LNCAP (cell line): ENCODE measurements around the gene PAX8.

Experiments used
- TF ChIP-seq, protein P1 (sequence below): fragments of 450-650 bp; IDR thresholded peaks from 2 replicates; pipeline ENCODE4 v1.5.1; 2017; ENCODE audit warnings: mild to moderate bottlenecking

The PAX8 gene

DNA sequence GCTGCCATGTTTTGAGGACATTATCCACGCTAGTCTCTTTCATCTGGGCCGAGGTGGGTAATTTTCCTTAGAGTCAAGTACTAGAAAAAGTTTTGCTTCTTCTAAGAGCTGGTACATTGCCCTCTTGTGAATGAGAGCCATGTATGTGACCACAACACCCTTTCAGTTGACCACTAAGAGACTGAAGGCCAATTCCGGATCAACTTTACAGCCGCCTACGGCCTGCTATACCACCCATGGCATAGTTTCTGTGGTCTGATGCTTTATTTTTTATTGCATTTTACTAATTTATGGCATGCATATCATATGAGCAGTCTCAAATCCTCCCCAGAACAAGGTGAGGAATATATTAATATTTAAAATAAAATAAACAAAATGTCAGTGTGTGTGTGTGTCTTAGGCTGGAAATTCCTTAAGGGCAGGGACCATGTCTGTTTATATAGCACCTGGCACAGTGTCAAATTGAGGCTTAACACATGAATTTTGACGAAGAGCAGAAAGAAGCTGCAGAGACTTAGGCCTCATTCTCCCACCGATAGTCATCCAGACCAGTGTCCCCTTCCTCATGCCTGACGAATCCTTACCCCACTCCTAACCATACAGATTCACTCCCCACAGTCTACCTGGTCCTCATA lies 69.6 kb downstream of the PAX8 start:
- TF ChIP-seq, protein P1, sequence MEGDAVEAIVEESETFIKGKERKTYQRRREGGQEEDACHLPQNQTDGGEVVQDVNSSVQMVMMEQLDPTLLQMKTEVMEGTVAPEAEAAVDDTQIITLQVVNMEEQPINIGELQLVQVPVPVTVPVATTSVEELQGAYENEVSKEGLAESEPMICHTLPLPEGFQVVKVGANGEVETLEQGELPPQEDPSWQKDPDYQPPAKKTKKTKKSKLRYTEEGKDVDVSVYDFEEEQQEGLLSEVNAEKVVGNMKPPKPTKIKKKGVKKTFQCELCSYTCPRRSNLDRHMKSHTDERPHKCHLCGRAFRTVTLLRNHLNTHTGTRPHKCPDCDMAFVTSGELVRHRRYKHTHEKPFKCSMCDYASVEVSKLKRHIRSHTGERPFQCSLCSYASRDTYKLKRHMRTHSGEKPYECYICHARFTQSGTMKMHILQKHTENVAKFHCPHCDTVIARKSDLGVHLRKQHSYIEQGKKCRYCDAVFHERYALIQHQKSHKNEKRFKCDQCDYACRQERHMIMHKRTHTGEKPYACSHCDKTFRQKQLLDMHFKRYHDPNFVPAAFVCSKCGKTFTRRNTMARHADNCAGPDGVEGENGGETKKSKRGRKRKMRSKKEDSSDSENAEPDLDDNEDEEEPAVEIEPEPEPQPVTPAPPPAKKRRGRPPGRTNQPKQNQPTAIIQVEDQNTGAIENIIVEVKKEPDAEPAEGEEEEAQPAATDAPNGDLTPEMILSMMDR, result no peak

DNA sequence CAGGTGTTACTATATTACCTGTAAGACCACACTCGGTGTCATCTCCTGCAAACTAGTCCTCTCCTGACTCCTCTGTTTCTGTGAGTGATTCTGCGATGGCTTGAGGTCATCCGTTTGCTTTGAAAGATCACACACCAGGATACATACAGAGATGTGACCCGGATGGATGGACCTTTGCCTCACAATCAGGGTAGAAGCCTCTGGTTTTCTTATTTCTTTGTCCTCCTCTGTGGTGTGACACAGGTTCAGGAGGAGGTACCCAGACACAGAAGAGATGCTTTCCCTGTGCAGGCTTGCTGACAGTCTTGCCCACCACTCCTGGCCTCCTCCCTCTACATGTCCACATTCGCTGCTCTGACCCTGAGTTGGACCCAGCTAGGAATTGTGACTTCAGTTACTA lies 70.3 kb downstream of the PAX8 start:
- TF ChIP-seq, protein P1, result no peak

DNA sequence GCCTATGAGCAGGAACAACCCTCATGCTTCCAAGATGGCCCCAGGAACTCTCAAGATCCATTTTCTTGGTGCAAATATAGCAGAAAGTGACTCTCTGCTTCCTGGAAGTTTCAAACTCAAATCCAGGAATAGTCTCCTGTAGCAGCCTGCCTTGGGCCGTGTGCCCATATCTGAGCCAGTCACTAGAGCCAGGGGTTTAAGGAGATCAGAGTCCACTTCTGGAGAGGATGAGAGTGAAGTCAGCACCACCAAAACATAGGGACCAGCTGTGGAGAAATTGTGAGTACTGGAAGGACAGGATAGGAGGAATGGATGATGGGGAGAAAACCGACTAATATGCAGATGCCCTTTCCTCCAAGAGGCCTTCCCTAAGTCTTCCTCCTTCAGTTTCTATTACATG lies 71.7 kb downstream of the PAX8 start:
- TF ChIP-seq, protein P1, result no peak

DNA sequence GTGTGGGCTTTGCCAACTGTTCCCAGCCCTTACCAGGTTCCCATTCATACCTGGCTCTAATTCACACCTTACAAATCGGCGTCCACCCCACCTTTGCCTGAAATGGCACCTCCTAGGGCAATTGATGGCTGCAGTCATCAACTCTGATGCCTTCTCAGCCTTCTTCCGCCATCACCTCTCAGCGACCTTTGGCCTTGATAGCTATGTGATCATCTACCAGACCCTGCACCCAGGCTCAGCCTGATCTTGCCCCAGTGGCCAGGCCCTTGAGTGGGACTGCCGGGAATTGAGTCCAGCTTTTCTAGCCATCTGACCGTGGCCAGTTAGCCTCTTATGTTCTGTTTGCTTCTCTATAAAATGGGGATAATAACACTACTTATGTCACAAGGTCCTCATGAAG lies 72.5 kb downstream of the PAX8 start:
- TF ChIP-seq, protein P1, result no peak

DNA sequence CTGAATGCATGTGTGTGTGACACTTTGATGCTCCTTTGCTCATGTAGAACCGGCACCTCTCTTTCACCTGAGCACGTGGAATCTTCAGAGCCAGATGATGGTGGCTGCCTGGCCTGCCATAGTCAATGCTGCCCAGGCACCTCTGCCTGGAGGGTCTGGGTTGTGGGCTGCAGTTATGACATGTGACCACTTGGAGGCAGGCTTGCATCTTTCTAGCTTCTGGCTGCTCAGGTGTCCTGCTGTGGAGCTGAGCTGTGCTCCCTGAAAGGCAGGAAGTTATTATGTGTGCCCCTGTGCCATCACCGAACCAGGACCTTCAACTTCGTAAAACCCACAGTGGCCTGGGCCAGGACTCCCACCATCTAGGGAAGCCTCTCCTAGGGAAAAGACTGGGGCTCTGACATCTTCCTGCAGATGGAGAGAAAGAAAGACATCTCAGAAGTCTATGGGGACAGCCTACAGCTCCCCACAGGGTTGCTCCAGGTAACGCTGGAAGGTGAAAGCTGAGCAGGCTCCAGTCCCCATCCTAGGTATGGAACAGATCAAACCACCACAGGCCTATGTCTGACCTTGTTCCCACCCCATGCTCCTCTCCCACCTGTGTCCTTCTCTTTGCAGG lies 74.7 kb downstream of the PAX8 start:
- TF ChIP-seq, protein P1, result peak; percentile 76

DNA sequence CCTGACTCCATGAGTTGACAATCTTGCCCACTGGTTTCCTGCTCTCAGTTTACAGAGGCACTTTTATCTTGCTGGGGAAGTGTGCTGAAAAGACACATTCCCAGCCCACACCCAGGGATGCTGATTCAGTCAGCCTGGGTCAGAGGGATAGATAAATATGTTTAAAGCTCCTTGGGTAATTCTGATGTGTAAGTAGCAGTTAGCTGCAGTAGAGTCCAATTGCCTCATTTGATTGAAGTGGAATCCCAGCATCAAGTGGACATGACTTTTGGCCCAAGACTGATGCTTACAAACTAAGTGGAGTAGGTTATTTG lies 75.5 kb downstream of the PAX8 start:
- TF ChIP-seq, protein P1, result no peak

DNA sequence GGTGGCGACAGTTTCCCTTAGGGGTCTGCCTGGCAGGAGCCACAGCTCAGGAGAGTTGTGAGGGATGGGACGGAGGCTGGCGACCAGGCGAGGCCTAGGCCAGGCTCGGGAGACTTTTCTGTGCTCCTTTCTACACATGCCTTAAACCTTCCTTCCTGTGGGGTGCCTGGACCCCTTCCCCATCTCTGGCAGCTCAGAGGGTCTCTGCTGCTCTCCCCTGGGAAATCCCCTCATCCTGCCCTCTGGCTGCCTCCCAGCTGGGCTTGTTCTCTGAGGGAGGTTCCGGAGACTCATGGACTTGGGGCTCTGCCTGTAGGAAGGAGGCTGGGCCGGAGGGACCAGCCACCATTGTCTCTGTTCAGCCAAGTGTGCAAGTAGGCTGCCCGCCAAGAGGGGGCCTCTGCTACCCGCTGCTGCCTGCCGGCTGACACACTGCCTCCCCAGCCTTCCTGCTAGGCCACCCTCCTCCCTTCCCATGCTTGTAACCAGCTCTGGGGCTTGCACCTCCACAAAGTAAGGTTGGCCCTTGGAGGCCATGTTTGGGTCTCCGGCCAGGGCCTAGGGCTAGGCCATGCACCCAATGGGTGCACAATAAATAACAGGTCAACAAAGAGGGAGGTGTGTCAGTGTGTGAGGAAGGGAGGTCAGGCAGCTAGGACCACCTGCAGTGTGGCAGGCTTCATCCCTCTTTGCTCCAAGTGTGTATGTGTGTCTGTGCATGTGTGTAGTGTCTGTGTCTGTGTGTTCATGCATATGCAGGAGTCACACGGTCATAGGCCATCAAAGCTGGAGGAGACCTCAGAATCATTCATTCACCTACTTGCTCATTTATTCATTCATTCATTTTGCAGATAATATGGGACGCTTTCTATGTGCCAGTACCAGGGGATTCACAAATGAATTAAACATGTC lies 76.2 kb downstream of the PAX8 start:
- TF ChIP-seq, protein P1, result no peak
